GM12891 (cell line): ENCODE results near the gene RSPO4.

ENCODE experiments used
- DNase-seq: peaks from one replicate; pipeline ENCODE4 v3.0.0; 2011; ENCODE audit warnings: low spot score; ENCODE audit not compliant: insufficient read length
- FAIRE-seq: peaks from 2 replicates; lab custom pipeline; 2011; peaks lifted over from hg19 to GRCh38; lab: Jason Lieb, UNC
- PAX5 ChIP-seq: IDR thresholded peaks from 2 replicates; pipeline ENCODE4 v1.6.1; 2011; ENCODE audit warnings: low read length, moderate library complexity, mild to moderate bottlenecking; ENCODE audit not compliant: insufficient read depth, severe bottlenecking
- POLR2A ChIP-seq: IDR thresholded peaks from 2 replicates; pipeline ENCODE4 v1.6.1; 2011; ENCODE audit warnings: low read depth, low read length, control low read depth
- POLR2AphosphoS5 ChIP-seq: IDR thresholded peaks from 2 replicates; pipeline ENCODE4 v1.6.1; 2011; ENCODE audit warnings: low read depth, low read length, control low read depth
- POU2F2 ChIP-seq: IDR thresholded peaks from 2 replicates; pipeline ENCODE4 v1.6.1; 2011; ENCODE audit warnings: low read depth, mild to moderate bottlenecking, control low read depth, low read length, moderate library complexity
- SPI1 ChIP-seq: IDR thresholded peaks from 2 replicates; pipeline ENCODE4 v1.6.1; 2011; ENCODE audit warnings: low read depth, low read length, control low read depth
- TAF1 ChIP-seq: IDR thresholded peaks from 2 replicates; pipeline ENCODE4 v1.6.1; 2011; ENCODE audit warnings: low read depth, low read length, control low read depth

RSPO4 gene

GRCh38 chr20:944148-944547, 58.0 kb downstream of the RSPO4 start:
- DNase-seq (no peak), FAIRE-seq (no peak)
- TF ChIP-seq POLR2A (no peak), POLR2AphosphoS5 (no peak), SPI1 (no peak), POU2F2 (no peak), TAF1 (no peak)

GRCh38 chr20:942611-943010, 59.5 kb downstream of the RSPO4 start:
- FAIRE-seq (no peak), DNase-seq (no peak)
- TF ChIP-seq POLR2A, result no peak
- TF ChIP-seq POLR2AphosphoS5, result no peak
- TF ChIP-seq POU2F2, result no peak
- no peak for TF ChIP-seq TAF1
- TF ChIP-seq PAX5, result no peak
- no peak for TF ChIP-seq SPI1

- FAIRE-seq, result no peak
- no peak for DNase-seq
- TF ChIP-seq POU2F2, result no peak
- TF ChIP-seq TAF1, result no peak
- no peak for TF ChIP-seq POLR2A
- no peak for TF ChIP-seq SPI1
- no peak for TF ChIP-seq POLR2AphosphoS5
- TF ChIP-seq PAX5, result no peak
Observed at GRCh38 chr20:940926-941325, 61.2 kb downstream of the RSPO4 start.

GRCh38 chr20:939606-940005, 62.5 kb downstream of the RSPO4 start:
- DNase-seq (no peak), FAIRE-seq (no peak)
- TF ChIP-seq POU2F2, result no peak
- TF ChIP-seq POLR2AphosphoS5, result no peak
- no peak for TF ChIP-seq SPI1
- no peak for TF ChIP-seq PAX5
- TF ChIP-seq POLR2A, result no peak
- no peak for TF ChIP-seq TAF1

GRCh38 chr20:934186-934840, 67.8 kb downstream of the RSPO4 start:
- TF ChIP-seq PAX5 (no peak), POU2F2 (no peak), SPI1 (no peak), POLR2AphosphoS5 (no peak), POLR2A (no peak), TAF1 (no peak)
- FAIRE-seq, result no peak

GRCh38 chr20:933029-933428, 69.1 kb downstream of the RSPO4 start:
- DNase-seq (no peak), FAIRE-seq (no peak)
- TF ChIP-seq SPI1 (no peak), TAF1 (no peak), PAX5 (no peak), POLR2A (no peak), POU2F2 (no peak), POLR2AphosphoS5 (no peak)

More at GRCh38 chr20:934186-934840, 67.8 kb downstream of the RSPO4 start:
- no peak for DNase-seq

- DNase-seq (no peak), FAIRE-seq (no peak)
- TF ChIP-seq PAX5 (no peak), POU2F2 (no peak), TAF1 (no peak), POLR2AphosphoS5 (no peak), SPI1 (no peak), POLR2A (no peak)
Observed at GRCh38 chr20:931401-931800, 70.7 kb downstream of the RSPO4 start.

- FAIRE-seq, result no peak
- no peak for DNase-seq
- TF ChIP-seq POU2F2 (no peak), TAF1 (no peak), SPI1 (no peak), PAX5 (no peak), POLR2A (no peak), POLR2AphosphoS5 (no peak)
Observed at GRCh38 chr20:926670-927069, 75.4 kb downstream of the RSPO4 start.

- FAIRE-seq, result no peak
- DNase-seq, result no peak
- TF ChIP-seq POLR2AphosphoS5 (no peak), POU2F2 (no peak), PAX5 (no peak), POLR2A (no peak), SPI1 (no peak), TAF1 (no peak)
Observed at GRCh38 chr20:925516-925915, 76.6 kb downstream of the RSPO4 start.
